Jurkat, Clone E6-1 (cell line): ENCODE data around the gene ARHGAP44.
"Not testable (repeated sequence)": the region's sequence is repeated elsewhere in the genome, so short reads cannot be mapped to it uniquely, and the experiment has no call there.

Experiments used
- DNase-seq: peaks from one replicate; pipeline ENCODE4 v3.0.0-alpha.2; 2011; ENCODE audit warnings: low read depth, low spot score
- H3K4me3 ChIP-seq: 2 replicates; pipeline ENCODE4 v1.5.1; 2011; ENCODE audit warnings: mild to moderate bottlenecking, low read length, control low read depth, moderate library complexity

The ARHGAP44 gene

GRCh38 chr17:12812877-12813276 is 23.6 kb downstream of the ARHGAP44 start:
- no peak overlapping the region for H3K4me3 ChIP-seq

DNA sequence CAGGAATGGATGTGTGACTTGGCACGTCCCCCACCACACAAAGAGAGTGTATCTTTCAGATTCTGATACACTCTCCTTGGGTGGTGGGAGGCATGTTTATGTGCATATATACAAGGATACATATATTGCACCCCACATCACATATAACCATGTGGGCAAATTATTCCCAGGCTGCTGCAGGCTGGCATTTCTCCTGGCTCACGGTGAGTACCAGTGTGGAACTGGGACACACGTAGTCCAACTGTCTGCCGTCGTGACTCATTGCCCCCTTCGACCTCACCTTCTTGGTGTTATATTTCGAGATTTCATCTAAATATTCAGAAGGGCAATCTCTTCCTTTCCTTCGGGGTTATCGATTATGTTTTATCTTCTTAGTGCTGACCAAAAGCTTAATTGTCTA is 24.4 kb downstream of the ARHGAP44 start:
- H3K4me3 ChIP-seq = no peak overlapping the region
- no peak for DNase-seq

More at GRCh38 chr17:12812877-12813276, 23.6 kb downstream of the ARHGAP44 start:
- DNase-seq = no peak

DNA sequence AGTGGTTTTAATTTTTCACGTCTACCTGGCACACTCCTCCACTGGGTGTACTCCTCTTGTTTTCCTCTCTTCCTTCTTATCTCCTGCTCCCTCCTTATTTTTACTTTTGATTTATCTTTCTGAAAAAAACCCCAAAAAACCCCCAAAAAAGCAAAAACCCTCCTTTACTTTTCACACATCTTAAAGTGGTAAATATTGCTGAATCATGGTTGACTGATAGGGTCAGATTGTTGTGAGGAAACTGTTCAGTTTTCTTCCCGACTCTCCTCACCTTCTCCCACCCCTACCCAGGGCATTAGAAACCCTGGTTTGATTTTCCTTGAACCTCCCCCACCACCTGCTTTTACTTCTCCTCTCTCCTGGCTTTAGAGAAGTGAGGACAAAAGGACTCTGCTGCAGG is 25.4 kb downstream of the ARHGAP44 start:
- H3K4me3 ChIP-seq = no peak overlapping the region
- no peak for DNase-seq

DNA sequence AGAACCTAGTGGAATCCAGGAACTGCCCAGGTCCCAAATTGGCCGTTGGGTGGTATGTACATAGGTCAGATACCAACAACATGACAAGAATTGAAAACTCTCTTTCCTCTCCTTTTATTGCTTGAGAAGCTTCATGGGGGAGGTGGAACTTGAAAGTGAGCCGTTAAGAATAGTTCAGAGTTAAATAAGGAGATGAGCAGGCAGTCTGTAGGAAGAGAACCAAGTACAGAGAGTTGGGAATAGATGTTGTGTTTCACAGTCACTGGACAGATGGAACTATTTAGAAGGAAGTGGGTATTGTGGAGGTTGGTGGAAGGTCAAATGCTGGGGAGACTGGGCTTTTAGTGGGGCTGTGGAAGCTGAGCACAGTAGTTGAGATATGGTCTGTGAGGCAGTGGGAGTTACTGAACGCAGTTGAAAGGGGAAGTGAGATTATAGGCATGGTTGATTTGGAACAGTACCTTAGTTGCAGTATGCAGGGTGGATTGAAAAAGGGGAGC is 26.4 kb downstream of the ARHGAP44 start:
- DNase-seq = no peak
- H3K4me3 ChIP-seq = no peak overlapping the region

DNA sequence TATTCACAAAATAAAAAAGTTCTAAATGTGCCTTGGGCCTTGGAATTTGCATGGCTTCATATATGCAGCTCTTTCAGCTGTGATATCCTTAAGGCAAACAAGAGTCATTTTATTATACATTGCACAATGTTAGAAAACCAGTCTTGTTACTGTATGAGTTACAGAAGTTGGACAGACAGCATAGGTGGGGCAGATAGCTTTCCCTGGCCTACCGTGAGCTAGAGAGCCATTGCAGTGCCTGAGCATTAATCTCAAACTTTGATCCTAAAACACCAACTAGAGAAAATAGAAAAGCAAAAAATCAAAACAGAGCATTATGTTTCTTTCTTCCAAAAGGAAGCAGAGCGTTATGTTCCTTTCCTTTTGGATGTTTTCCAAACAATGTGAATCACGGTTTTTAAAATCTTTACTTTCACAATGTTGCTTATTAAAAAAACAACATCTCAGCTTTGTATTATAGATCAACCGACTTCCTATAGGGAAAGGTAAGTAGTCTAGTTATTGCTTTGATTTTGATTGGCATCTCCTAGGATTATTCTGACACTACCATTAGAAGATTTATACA is 32.2 kb downstream of the ARHGAP44 start:
- no peak overlapping the region for H3K4me3 ChIP-seq
- no peak for DNase-seq

DNA sequence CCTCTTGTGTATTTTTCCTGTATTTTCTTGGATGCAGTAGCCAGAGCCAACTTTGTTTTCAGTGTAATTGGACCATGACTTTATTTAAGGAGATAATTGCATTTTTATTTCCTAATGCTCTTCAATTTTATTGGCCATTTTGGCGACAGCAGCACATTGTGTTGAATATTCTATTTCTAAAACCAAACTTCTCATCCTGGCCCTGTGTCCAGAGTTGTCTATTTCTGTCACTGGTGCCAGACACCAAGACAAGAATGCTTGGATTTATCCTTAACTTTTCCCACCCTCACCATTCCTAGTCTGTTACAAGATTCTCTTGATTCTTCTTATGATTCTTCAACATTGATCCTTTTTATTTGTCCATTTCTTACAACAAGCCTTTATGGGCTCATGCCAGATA is 37.1 kb downstream of the ARHGAP44 start:
- no peak overlapping the region for H3K4me3 ChIP-seq
- DNase-seq = no peak

GRCh38 chr17:12830777-12831247 is 41.5 kb downstream of the ARHGAP44 start:
- no peak for DNase-seq
- H3K4me3 ChIP-seq = no peak overlapping the region

DNA sequence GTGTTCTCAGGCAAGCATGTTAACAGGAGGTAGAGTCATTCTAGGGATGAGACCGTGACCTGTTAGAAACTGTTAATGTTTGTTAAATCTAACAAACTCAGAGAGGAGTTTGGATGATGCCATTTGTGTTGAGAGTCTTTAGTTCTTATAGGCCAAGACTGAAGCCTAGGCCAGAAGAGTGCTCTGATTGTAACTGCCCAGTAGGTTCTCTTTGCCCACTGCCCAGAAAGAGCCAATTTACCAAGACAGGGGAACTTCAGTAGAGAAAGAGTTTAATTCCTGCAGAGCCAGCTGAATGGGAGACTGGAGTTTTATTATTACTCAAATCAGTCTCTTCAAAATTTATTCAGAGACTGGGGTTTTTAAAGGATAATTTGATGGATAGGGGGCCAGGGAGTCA is 42.5 kb downstream of the ARHGAP44 start:
- H3K4me3 ChIP-seq = no peak overlapping the region
- DNase-seq = no peak

DNA sequence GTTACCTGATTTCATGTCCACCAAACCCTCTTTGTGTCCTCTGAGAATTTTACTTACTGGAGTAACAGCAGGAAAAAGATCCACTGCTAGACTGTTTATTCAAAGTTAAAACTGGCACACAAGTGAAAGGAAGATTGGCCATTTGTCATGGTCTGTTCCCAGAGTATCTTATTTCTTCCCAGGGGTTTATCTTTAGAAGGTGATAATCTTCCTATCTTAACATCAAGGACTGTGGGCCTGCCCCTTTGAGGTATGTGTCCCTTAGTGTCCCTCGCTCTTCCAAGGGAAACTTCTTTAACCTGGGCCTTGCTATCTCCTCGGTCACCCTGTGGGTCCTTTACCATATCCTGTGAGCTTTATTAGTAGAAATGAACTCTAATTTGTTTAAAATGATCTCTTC is 49.7 kb downstream of the ARHGAP44 start:
- H3K4me3 ChIP-seq = no peak overlapping the region

GRCh38 chr17:12842936-12843335 is 53.6 kb downstream of the ARHGAP44 start:
- no peak overlapping the region for H3K4me3 ChIP-seq
- no peak for DNase-seq

More for the DNA sequence above, 49.7 kb downstream of the ARHGAP44 start:
- no peak for DNase-seq

GRCh38 chr17:12850996-12851395 is 61.7 kb downstream of the ARHGAP44 start:
- H3K4me3 ChIP-seq = no peak overlapping the region
- DNase-seq = no peak

DNA sequence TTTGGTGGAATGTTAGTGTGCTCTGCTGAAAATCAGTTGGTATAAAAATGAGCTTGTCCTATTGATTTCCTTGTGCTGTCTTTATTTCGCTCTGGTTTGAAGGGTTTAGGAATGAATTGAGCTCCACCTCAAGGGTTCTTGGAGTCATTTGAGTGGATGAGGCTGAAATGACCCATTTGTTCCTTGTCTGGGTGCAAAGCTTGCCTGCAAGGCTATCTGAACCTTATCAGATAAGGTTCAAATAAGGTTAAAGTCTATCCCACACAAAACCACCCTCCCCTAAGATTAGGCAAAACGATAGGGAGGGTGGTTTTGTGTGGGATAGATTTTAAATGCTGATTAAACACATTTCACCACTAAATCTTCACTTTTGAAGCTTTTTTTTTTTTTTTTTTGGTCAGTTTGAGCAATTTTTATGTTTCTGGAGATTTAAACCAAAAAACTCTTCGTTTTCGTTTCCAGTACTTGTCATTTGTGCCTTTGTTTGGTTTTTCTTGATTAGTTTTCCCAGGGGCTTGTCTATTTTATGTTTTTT is 62.7 kb downstream of the ARHGAP44 start:
- no peak overlapping the region for H3K4me3 ChIP-seq
- no peak for DNase-seq

GRCh38 chr17:12853921-12854320 is 64.6 kb downstream of the ARHGAP44 start:
- no peak for DNase-seq

DNA sequence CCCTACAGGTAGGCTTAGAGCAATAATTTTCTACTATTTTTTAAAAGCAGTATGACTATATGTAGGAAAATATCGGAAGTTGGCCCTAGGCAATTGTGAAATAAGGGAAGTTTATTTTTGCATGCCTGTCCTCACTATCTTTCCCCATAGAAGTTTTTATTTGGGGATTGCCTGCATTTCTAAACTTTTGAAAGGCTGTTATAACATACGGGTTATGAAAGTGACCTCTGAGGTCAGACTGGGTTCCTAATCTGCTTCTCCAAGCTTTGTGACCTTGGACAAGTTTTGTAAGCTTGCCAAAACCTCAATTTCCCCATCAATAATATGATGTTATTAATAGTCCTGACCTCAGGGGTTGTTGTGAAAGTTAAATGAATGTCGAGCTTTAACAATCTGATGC is 67.1 kb downstream of the ARHGAP44 start:
- no peak overlapping the region for H3K4me3 ChIP-seq
- DNase-seq = no peak

More at GRCh38 chr17:12853921-12854320, 64.6 kb downstream of the ARHGAP44 start:
- no peak overlapping the region for H3K4me3 ChIP-seq

GRCh38 chr17:12857592-12857991 is 68.3 kb downstream of the ARHGAP44 start:
- DNase-seq = no peak
- H3K4me3 ChIP-seq = no peak overlapping the region

- no peak for DNase-seq
- H3K4me3 ChIP-seq = no peak overlapping the region
Measured at GRCh38 chr17:12859520-12859919, 70.2 kb downstream of the ARHGAP44 start.

DNA sequence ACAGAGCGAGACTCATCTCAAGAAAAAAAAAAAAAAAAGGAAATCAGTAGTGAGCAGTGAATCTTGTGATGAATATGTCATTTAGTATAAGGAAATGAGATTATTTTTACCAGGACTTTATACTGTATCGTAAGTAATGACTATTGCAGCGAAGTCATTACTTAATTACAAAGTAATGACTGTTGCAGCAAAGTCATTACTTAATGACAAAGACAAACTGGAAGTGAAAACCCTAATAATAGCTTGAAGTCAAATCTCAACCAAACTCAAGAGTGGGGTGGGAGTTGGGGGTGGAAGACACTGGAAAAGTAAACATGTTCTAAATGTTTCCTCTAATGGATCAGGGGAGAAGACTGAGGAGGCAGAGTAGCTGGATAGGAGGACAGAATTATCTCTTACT is 76.5 kb downstream of the ARHGAP44 start:
- no peak overlapping the region for H3K4me3 ChIP-seq
- no peak for DNase-seq

DNA sequence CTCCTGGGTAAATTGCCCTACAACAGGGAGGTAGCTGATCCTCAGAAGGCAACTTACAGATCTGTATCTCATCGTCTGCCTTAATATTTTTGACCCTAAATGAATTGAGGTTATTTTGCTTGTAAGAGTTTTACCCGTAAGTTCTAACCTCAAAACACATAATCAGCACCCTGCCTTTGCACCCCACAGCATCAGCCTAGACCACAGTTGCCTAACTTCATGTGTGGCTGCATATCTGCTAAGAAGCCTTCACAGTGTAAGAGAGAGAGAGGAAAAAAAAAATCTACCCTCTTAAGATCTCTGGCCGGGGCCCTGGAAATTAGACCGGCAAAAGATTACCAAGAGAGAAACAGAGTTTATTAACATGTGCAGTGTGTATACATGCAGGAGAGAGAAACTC is 76.9 kb downstream of the ARHGAP44 start:
- H3K4me3 ChIP-seq = no peak overlapping the region
- DNase-seq = peak; percentile 37

DNA sequence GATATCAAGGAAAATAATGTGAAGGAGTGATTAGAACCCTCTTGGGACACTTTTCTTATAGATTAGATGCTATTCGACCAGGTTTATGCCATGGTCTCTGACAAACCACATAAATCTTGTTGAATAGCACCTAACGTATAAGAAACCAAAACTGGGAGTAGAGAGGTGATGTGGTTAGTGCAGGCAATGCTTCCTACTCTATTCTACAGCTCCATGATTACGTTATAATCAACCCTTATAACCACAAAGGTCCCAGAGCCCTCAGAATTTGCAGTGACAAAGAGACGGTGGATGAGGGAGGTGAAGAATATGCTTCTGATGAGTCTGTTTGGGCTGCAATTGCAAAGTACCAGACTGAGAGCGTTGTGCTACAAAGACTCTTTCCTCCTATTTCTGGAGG is 78.4 kb downstream of the ARHGAP44 start:
- no peak overlapping the region for H3K4me3 ChIP-seq
- DNase-seq = no peak

GRCh38 chr17:12873415-12874125 is 84.3 kb downstream of the ARHGAP44 start:
- not testable (repeated sequence) for H3K4me3 ChIP-seq, DNase-seq
